GM06990 (cell line): ENCODE data around the gene PRMT9.

Source experiments
- DNase-seq: peaks from one replicate; pipeline ENCODE4 v3.0.0-alpha.2; 2011; ENCODE audit not compliant: insufficient read length; ENCODE audit errors: extremely low read depth
- H3K27me3 ChIP-seq: replicated peaks from 2 replicates; pipeline ENCODE4 v1.6.0; 2011; ENCODE audit warnings: low read length; ENCODE audit not compliant: control insufficient read depth, insufficient read depth
- H3K36me3 ChIP-seq: 2 replicates; pipeline ENCODE4 v1.5.1; 2011; ENCODE audit warnings: low read length; ENCODE audit not compliant: control insufficient read depth, insufficient read depth
- H3K4me3 ChIP-seq: replicated peaks from 2 replicates; pipeline ENCODE4 v1.5.1; 2011; ENCODE audit warnings: low read depth, mild to moderate bottlenecking, control low read depth, low read length
- TF ChIP-seq, protein P1 (sequence below): IDR thresholded peaks from 2 replicates; pipeline ENCODE4 v1.5.1; 2011; ENCODE audit warnings: low read length, control low read depth, mild to moderate bottlenecking, inconsistent platforms; ENCODE audit not compliant: insufficient read depth, poor library complexity, severe bottlenecking

The PRMT9 gene

DNA sequence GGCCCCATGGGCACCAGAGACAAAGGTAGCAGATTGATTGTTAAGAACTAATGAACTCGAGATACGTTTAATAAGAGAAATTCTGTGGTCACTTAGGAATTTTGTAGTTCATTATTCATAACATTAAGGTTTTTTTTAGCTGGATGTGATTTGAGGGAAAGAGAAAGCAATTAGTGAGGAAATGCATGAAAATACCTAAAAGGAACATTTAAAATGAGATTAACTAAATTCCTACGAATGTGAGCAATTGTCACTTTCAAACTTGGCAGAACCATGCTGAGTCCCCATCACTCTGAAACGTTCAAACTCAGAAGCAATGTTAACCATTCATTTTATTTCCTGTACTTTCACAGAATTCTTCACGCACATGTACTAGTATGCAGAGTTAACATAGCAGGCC is 5.9 kb downstream of the PRMT9 start:
- TF ChIP-seq, protein P1, sequence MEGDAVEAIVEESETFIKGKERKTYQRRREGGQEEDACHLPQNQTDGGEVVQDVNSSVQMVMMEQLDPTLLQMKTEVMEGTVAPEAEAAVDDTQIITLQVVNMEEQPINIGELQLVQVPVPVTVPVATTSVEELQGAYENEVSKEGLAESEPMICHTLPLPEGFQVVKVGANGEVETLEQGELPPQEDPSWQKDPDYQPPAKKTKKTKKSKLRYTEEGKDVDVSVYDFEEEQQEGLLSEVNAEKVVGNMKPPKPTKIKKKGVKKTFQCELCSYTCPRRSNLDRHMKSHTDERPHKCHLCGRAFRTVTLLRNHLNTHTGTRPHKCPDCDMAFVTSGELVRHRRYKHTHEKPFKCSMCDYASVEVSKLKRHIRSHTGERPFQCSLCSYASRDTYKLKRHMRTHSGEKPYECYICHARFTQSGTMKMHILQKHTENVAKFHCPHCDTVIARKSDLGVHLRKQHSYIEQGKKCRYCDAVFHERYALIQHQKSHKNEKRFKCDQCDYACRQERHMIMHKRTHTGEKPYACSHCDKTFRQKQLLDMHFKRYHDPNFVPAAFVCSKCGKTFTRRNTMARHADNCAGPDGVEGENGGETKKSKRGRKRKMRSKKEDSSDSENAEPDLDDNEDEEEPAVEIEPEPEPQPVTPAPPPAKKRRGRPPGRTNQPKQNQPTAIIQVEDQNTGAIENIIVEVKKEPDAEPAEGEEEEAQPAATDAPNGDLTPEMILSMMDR = no peak
- H3K36me3 ChIP-seq = peaks cover 6% of the 10 kb centered on the region
- no peaks in the 10 kb centered on the region for H3K27me3 ChIP-seq
- no peak overlapping the region for H3K4me3 ChIP-seq
- DNase-seq = no peak

DNA sequence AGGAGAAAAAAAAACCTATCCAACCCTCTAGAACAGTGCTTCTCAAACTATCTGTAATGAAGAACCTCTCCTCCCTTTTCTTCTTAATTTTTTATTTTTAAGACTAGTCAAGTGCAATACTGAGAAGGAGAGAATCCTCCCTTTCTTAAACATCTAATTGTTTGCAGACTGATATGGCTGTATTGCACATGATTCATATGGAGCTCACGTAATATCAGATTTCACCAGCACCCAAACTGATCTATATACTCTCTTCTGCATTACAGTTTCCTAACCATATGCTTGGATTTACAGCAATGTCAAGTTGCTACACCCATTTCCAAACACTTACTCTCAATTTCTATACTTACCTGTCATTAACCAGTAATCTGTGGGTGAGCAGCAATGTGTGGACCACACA is 9.5 kb downstream of the PRMT9 start:
- Histone ChIP-seq H3K27me3 (no peaks in the 10 kb centered on the region), H3K36me3 (peaks cover 6% of the 10 kb centered on the region), H3K4me3 (no peak overlapping the region)
- no peak for DNase-seq
- TF ChIP-seq, protein P1 = no peak

DNA sequence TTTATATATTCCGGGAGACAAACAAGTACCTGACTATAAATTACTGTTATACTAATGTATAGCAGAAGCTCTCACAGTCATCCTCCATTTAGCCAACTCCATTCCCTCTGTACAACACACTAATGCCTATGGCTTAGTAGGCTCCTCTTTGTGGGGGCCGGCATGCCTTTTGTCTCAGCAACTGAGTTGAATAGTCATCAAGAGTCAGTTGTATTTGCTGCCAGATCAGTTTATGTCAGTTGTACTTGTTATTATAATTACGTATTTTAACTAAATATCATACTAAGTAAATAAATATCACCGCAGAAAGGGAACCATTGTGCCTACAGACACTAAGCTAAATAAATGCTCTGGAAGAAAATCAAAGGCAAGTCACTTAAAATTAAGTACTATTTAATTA is 9.9 kb downstream of the PRMT9 start:
- DNase-seq = no peak
- TF ChIP-seq, protein P1 = no peak
- H3K36me3 ChIP-seq = peaks cover 6% of the 10 kb centered on the region
- H3K4me3 ChIP-seq = no peak overlapping the region
- H3K27me3 ChIP-seq = no peaks in the 10 kb centered on the region

DNA sequence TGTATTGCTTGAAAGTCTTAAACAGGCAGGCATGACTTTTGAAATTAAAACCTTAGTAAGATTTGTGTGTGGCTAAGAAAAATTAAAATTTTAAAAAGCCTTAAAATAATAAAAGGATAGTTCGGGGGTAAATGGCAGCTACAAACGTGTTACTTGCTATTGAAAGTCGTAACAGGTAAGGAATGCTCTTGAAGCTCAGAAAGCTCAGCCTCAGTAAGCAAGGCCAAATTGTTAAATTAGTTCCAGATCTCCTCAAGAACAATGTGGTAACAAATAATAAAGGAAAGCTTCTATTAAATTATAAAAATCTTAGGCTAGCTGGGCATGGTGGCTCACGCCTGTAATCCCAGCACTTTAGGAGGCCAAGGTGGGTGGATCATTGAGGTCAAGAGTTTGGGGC is 25.5 kb downstream of the PRMT9 start:
- TF ChIP-seq, protein P1 = no peak

DNA sequence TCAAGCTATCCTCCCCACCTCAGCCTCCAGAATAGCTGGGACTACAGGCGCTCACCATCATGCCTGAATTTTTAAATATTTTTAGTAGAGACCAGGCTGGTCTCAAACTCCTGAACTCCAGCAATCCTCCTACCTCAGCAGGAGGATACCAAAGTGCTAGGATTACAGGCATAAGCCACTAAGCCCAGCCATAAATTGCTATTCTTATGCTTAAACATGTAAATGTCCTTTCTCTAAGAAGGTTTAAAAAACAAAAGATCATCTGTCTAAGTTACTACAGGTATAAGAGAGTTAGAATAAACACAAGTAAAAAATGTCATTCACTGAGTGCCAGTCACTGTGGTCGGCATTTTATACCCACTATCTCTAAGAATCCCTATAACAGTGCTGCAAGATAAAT is 28.3 kb downstream of the PRMT9 start:
- H3K4me3 ChIP-seq = no peak overlapping the region
- DNase-seq = no peak
- TF ChIP-seq, protein P1 = no peak
- H3K27me3 ChIP-seq = no peaks in the 10 kb centered on the region
- H3K36me3 ChIP-seq = peaks cover 1% of the 10 kb centered on the region

More for the DNA sequence above, 25.5 kb downstream of the PRMT9 start:
- no peaks in the 10 kb centered on the region; the same call in none of the 2 replicates for H3K36me3 ChIP-seq
- H3K4me3 ChIP-seq = no peak overlapping the region
- no peak for DNase-seq
- no peaks in the 10 kb centered on the region for H3K27me3 ChIP-seq

DNA sequence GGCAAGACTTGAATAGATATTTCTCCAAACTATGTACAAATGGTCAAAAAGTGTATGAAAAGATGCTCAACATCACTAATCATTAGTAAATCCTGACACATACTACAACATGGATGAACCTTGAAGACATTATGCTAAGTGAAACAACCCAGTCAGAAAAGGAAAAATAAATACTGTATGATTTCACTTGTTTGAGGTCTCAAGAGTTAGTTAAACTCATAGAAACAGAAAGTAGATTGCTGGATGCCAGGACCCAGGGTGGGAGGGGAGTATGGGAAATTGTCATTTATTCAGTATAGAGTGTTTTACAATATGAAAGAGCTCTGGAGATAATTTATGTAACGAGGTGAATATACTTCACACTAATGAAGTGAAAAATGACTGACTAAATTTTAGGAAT is 32.4 kb downstream of the PRMT9 start:
- Histone ChIP-seq H3K27me3 (no peaks in the 10 kb centered on the region), H3K4me3 (no peak overlapping the region), H3K36me3 (peaks cover 1% of the 10 kb centered on the region; the same call in 1 of the 2 replicates)
- DNase-seq = no peak
- TF ChIP-seq, protein P1 = no peak
